ENCODE results near the gene S100A7A. TPM values are rescaled to one million over a fixed set of nuclear protein-coding genes. Genes with fewer than 3 reads are reported as not detected.
"Not testable (repeated sequence)": the region's sequence is repeated elsewhere in the genome, so short reads cannot be mapped to it uniquely, and the experiment has no call there.

The S100A7A gene
- total and polyA plus RNA-seq, 2 donors (not counting 1 experiment from before 2014, with no cell fraction given): not detected

GRCh38 chr1:153419436-153419793 is 3.1 kb downstream of the S100A7A start:
- peaks cover 36% of the 10 kb centered on the region for H3K27me3 Mint-ChIP-seq
- H3K27ac ChIP-seq (ENCODE audit: low read length in 2 of 2); H3K9ac ChIP-seq (ENCODE audit: low read length); H3K9me3 Mint-ChIP-seq (ENCODE audit: insufficient read depth); H4K20me1 ChIP-seq (ENCODE audit: control insufficient read depth, insufficient read depth, low read length, poor library complexity, severe bottlenecking); POLR2A ChIA-PET; H3K79me2 ChIP-seq (ENCODE audit: control insufficient read depth, insufficient read depth, low read length); H3K9me3 ChIP-seq (ENCODE audit: control extremely low read depth in 1 of 3, control insufficient read depth in 2 of 3, insufficient read depth in 1 of 3, low read length in 2 of 3); H3K4me1 Mint-ChIP-seq; H3K4me1 ChIP-seq (ENCODE audit: control insufficient read depth in 2 of 2, insufficient read depth in 2 of 2, low read length in 2 of 2); ATAC-seq (ENCODE audit: low read depth); DNase-seq; H3K4me3 ChIP-seq (ENCODE audit: control extremely low read depth in 1 of 5, extremely low read depth in 1 of 5, insufficient read depth in 1 of 5, low read depth in 2 of 5, low read length in 4 of 5); H3K4me2 ChIP-seq (replicated peaks; ENCODE audit: low read depth, low read length, poor library complexity, severe bottlenecking); intact Hi-C loops (cut with micrococcal nuclease); CTCF ChIA-PET; H3K36me3 ChIP-seq (replicated peaks in 1 of 2; ENCODE audit: control extremely low read depth in 1 of 2, control insufficient read depth in 1 of 2, extremely low read depth in 1 of 2, insufficient read depth in 2 of 2, low read length in 1 of 2); H2AFZ ChIP-seq (ENCODE audit: insufficient read depth, low read depth, low read length, poor library complexity, severe bottlenecking); H3K4me3 Mint-ChIP-seq; H3K27ac Mint-ChIP-seq: not testable (repeated sequence)
- WGBS (ENCODE audit: insufficient coverage): 52% methylated on average over 2 of the region's 2 CpGs
- peaks cover 0 to 13% (median 3%) of the 10 kb centered on the region in 4 experiments for H3K27me3 ChIP-seq (replicated peaks in 1 of 4; ENCODE audit: control extremely low read depth in 1 of 4, control insufficient read depth in 3 of 4, insufficient read depth in 4 of 4, low read length in 3 of 4)

GRCh38 chr1:153420306-153420705 is 4.0 kb downstream of the S100A7A start:
- Histone ChIP-seq H3K4me1 (ENCODE audit: control insufficient read depth in 2 of 2, insufficient read depth in 2 of 2, low read length in 2 of 2) (no peaks in the 10 kb centered on the region), H3K4me3 (ENCODE audit: control extremely low read depth in 1 of 5, extremely low read depth in 1 of 5, insufficient read depth in 1 of 5, low read depth in 2 of 5, low read length in 4 of 5) (no peak overlapping the region), H2AFZ (ENCODE audit: insufficient read depth, low read depth, low read length, poor library complexity, severe bottlenecking) (no peak overlapping the region), H3K4me2 (replicated peaks; ENCODE audit: low read depth, low read length, poor library complexity, severe bottlenecking) (no peak overlapping the region), H3K79me2 (ENCODE audit: control insufficient read depth, insufficient read depth, low read length) (no peaks in the 10 kb centered on the region), H3K27me3 (replicated peaks in 1 of 4; ENCODE audit: control extremely low read depth in 1 of 4, control insufficient read depth in 3 of 4, insufficient read depth in 4 of 4, low read length in 3 of 4) (peaks cover 0 to 13% (median 3%) of the 10 kb centered on the region in 4 experiments), H3K9ac (ENCODE audit: low read length) (no peak overlapping the region), H3K36me3 (replicated peaks in 1 of 2; ENCODE audit: control extremely low read depth in 1 of 2, control insufficient read depth in 1 of 2, extremely low read depth in 1 of 2, insufficient read depth in 2 of 2, low read length in 1 of 2) (no peaks in the 10 kb centered on the region), H3K9me3 (ENCODE audit: control extremely low read depth in 1 of 3, control insufficient read depth in 2 of 3, insufficient read depth in 1 of 3, low read length in 2 of 3) (no peaks in the 10 kb centered on the region), H3K27ac (ENCODE audit: low read length in 2 of 2) (no peak overlapping the region), H4K20me1 (ENCODE audit: control insufficient read depth, insufficient read depth, low read length, poor library complexity, severe bottlenecking) (no peaks in the 10 kb centered on the region)
- DNase-seq (no peak), ATAC-seq (ENCODE audit: low read depth) (no peak)
- CTCF ChIA-PET: no interaction called here
- WGBS (ENCODE audit: insufficient coverage): 83% methylated on average over 2 of the region's 2 CpGs
- H3K9me3 Mint-ChIP-seq (ENCODE audit: insufficient read depth): no peaks in the 10 kb centered on the region
- POLR2A ChIA-PET: no interaction called here
- no peak overlapping the region for H3K4me3 Mint-ChIP-seq
- peaks cover 41% of the 10 kb centered on the region for H3K27me3 Mint-ChIP-seq
- TF ChIP-seq CTCF (IDR thresholded peaks at IDR 0.05) (no peak), EZH2 (IDR thresholded peaks at IDR 0.05; ENCODE audit: borderline replicate concordance, insufficient read depth, low read depth, low read length, poor library complexity, severe bottlenecking) (no peak)
- H3K4me1 Mint-ChIP-seq: no peaks in the 10 kb centered on the region
- H3K27ac Mint-ChIP-seq: no peak overlapping the region
- intact Hi-C loops (cut with micrococcal nuclease): no loop called here

Measured in B cell (primary cell).